ENCODE data around the gene SUGP1. TPM values are rescaled to one million over a fixed set of nuclear protein-coding genes. Genes with fewer than 3 reads are reported as not detected.

Gene SUGP1
- total and polyA plus RNA-seq, 4 donors: 11.2 to 18.9 (median 14.8) TPM

DNA sequence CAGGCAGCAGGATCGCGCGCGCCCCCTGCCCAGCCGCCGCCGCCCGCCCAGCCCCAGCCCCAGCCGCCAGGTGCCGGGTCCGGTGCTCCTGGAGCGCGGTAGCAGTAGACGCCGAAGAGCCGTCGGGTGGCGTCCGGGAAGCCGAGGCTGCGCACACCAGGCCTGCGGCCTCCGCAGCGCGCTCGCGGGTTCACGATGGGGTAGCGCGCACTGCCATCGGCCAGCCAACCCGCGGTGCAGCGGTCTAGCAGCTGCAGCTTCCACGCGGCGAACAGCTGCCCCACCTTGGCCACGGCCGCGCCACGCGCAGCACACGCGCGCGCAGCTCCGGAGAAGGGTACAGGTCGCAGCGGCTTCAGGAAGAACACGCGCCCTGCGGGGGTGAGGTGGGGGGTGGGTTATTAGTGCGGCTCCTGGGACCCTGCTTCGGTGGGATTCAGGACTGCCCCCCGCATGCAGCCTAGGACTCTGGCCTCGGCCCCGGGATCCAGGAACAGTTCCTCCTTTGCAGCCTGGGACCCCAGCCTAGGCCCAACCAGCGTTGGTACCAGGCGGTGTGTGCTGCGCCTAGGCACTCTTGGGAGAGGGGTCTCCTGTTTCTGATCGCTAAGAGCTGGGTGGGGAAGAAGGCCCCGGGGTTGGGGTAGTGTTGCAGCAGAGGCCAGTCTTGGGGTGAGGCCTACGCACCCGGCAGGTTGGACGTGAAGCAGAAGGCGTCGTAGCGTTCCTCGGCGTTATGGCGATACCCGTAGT lies 62.3 kb downstream of the SUGP1 start:
- Histone ChIP-seq H3K36me3 (ENCODE audit: control insufficient read depth in 4 of 4, insufficient read depth in 3 of 4, low read depth in 1 of 4, low read length in 3 of 4) (no peaks in the 10 kb centered on the region), H3K9me3 (ENCODE audit: control insufficient read depth in 4 of 4, low read length in 3 of 4) (no peaks in the 10 kb centered on the region), H3K4me3 (ENCODE audit: low read depth in 1 of 3, low read length in 3 of 3) (no peak overlapping the region), H3K27me3 (ENCODE audit: control insufficient read depth in 4 of 4, insufficient read depth in 4 of 4, low read length in 3 of 4) (no peaks in the 10 kb centered on the region), H3K27ac (ENCODE audit: low read depth in 1 of 2, low read length in 2 of 2) (no peak overlapping the region), H3K9ac (ENCODE audit: low read depth in 1 of 2, low read length in 2 of 2) (no peak overlapping the region), H3K4me1 (ENCODE audit: control insufficient read depth in 4 of 4, insufficient read depth in 4 of 4, low read length in 3 of 4) (no peaks in the 10 kb centered on the region)
- 76% methylated on average over 72 of the region's 72 CpGs for WGBS
- DNase-seq (ENCODE audit: low spot score): no peak
- no peak for TF ChIP-seq NR2F2 (IDR thresholded peaks at IDR 0.05)

GRCh38 chr19:19257137-19257536 lies 63.2 kb downstream of the SUGP1 start:
- H3K9me3 ChIP-seq (ENCODE audit: control insufficient read depth in 4 of 4, low read length in 3 of 4): no peaks in the 10 kb centered on the region
- WGBS: 65% methylated on average over 14 of the region's 14 CpGs
- H3K9ac ChIP-seq (ENCODE audit: low read depth in 1 of 2, low read length in 2 of 2): no peak overlapping the region
- H3K36me3 ChIP-seq (ENCODE audit: control insufficient read depth in 4 of 4, insufficient read depth in 3 of 4, low read depth in 1 of 4, low read length in 3 of 4): no peaks in the 10 kb centered on the region
- DNase-seq (ENCODE audit: low spot score): no peak
- H3K27me3 ChIP-seq (ENCODE audit: control insufficient read depth in 4 of 4, insufficient read depth in 4 of 4, low read length in 3 of 4): no peaks in the 10 kb centered on the region
- H3K4me1 ChIP-seq (ENCODE audit: control insufficient read depth in 4 of 4, insufficient read depth in 4 of 4, low read length in 3 of 4): no peaks in the 10 kb centered on the region
- TF ChIP-seq, protein P1, sequence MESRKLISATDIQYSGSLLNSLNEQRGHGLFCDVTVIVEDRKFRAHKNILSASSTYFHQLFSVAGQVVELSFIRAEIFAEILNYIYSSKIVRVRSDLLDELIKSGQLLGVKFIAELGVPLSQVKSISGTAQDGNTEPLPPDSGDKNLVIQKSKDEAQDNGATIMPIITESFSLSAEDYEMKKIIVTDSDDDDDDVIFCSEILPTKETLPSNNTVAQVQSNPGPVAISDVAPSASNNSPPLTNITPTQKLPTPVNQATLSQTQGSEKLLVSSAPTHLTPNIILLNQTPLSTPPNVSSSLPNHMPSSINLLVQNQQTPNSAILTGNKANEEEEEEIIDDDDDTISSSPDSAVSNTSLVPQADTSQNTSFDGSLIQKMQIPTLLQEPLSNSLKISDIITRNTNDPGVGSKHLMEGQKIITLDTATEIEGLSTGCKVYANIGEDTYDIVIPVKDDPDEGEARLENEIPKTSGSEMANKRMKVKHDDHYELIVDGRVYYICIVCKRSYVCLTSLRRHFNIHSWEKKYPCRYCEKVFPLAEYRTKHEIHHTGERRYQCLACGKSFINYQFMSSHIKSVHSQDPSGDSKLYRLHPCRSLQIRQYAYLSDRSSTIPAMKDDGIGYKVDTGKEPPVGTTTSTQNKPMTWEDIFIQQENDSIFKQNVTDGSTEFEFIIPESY (IDR thresholded peaks at IDR 0.05): no peak
- TF ChIP-seq YY1 (IDR thresholded peaks at IDR 0.05): no peak
- TF ChIP-seq, protein P2, sequence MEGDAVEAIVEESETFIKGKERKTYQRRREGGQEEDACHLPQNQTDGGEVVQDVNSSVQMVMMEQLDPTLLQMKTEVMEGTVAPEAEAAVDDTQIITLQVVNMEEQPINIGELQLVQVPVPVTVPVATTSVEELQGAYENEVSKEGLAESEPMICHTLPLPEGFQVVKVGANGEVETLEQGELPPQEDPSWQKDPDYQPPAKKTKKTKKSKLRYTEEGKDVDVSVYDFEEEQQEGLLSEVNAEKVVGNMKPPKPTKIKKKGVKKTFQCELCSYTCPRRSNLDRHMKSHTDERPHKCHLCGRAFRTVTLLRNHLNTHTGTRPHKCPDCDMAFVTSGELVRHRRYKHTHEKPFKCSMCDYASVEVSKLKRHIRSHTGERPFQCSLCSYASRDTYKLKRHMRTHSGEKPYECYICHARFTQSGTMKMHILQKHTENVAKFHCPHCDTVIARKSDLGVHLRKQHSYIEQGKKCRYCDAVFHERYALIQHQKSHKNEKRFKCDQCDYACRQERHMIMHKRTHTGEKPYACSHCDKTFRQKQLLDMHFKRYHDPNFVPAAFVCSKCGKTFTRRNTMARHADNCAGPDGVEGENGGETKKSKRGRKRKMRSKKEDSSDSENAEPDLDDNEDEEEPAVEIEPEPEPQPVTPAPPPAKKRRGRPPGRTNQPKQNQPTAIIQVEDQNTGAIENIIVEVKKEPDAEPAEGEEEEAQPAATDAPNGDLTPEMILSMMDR (IDR thresholded peaks at IDR 0.05; ENCODE audit: low read depth, low read length, missing input control): no peak
- TF ChIP-seq, protein P3, sequence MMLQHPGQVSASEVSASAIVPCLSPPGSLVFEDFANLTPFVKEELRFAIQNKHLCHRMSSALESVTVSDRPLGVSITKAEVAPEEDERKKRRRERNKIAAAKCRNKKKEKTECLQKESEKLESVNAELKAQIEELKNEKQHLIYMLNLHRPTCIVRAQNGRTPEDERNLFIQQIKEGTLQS (IDR thresholded peaks at IDR 0.05): no peak
- TF ChIP-seq REST (IDR thresholded peaks at IDR 0.05): no peak
- TF ChIP-seq RAD21 (IDR thresholded peaks at IDR 0.05): no peak
- no peak for TF ChIP-seq FOXA2 (IDR thresholded peaks at IDR 0.05)
- TF ChIP-seq HNF4G (IDR thresholded peaks at IDR 0.05): no peak
- H3K4me3 ChIP-seq (ENCODE audit: low read depth in 1 of 3, low read length in 3 of 3): no peak overlapping the region
- no peak overlapping the region for H3K27ac ChIP-seq (ENCODE audit: low read depth in 1 of 2, low read length in 2 of 2)
